ENCODE data around the gene OVCA2. TPM values are rescaled to one million over a fixed set of nuclear protein-coding genes. Genes with fewer than 3 reads are reported as not detected.

The OVCA2 gene
- total RNA-seq, 1 experiment from 2014 or later: 35.4 TPM

DNA sequence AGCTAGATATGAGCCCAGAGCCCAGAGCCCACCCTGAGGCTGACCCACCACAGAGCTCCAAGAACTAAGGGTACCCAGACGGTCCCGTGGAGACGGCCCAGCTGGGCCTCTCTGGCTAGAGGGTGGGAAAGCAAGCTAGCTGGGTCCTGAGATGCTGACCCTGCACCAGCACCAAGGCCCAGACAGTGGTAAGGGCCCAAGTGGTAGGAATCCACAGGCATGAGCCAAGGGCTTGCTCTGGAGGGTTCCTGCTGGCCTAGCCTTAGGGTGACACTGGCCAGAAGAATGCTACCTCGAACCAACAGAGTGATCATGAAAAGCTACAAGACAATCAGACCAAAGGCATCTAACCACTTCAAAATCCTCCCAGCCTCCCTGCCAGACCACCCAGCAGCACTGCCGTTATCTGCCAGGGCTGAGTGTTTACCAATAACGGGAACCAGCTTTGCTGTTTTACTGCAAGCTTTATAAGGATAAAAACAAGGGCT, 26.3 kb downstream of the OVCA2 start:
- no peaks in the 10 kb centered on the region for H3K79me2 ChIP-seq (ENCODE audit: low read depth)
- H2AFZ ChIP-seq: no peak overlapping the region
- intact Hi-C loops (cut with micrococcal nuclease; ENCODE audit: unreplicated experiment): no loop called here
- H3K27ac ChIP-seq: no peak overlapping the region
- H3K36me3 ChIP-seq (ENCODE audit: low read depth): no peaks in the 10 kb centered on the region
- H3F3A ChIP-seq (ENCODE audit: insufficient read depth, low read depth): peaks cover 11% of the 10 kb centered on the region; the same call in 1 of the 2 replicates
- H3K27me3 ChIP-seq (ENCODE audit: insufficient read depth, low read depth): no peaks in the 10 kb centered on the region
- H3K9me2 ChIP-seq (ENCODE audit: insufficient read depth): no peaks in the 10 kb centered on the region
- H4K20me1 ChIP-seq (ENCODE audit: insufficient read depth): no peaks in the 10 kb centered on the region
- H3K4me3 ChIP-seq: no peak overlapping the region
- no peak overlapping the region for H3K4me2 ChIP-seq
- H3K4me1 ChIP-seq (replicated peaks; ENCODE audit: insufficient read depth): no peaks in the 10 kb centered on the region
- H3K9me3 ChIP-seq (ENCODE audit: insufficient read depth, low read depth): no peaks in the 10 kb centered on the region
- ChIA-PET POLR2A (ENCODE audit: unreplicated experiment) (no interaction called here), CTCF (interaction anchor here (0.5 kb wide), 1 partner anchor 949 kb away, joined by 4 read pairs; no protein-coding TSS in a partner anchor)
- BruUV-seq (replicated peaks): no TSS peak
- no peak for TF ChIP-seq EZH2 (IDR thresholded peaks at IDR 0.05; ENCODE audit: low read depth)
- TF ChIP-seq CTCF (conservative IDR thresholded peaks at IDR 0.05): no peak
- DNase-seq: no peak

- H3F3A ChIP-seq (ENCODE audit: insufficient read depth, low read depth): peaks cover 13% of the 10 kb centered on the region; the same call in 1 of the 2 replicates
- no peaks in the 10 kb centered on the region for H3K36me3 ChIP-seq (ENCODE audit: low read depth)
- no peak for TF ChIP-seq CTCF (conservative IDR thresholded peaks at IDR 0.05)
- no peak for TF ChIP-seq EZH2 (IDR thresholded peaks at IDR 0.05; ENCODE audit: low read depth)
- H3K9me2 ChIP-seq (ENCODE audit: insufficient read depth): no peaks in the 10 kb centered on the region
- no peaks in the 10 kb centered on the region for H3K9me3 ChIP-seq (ENCODE audit: insufficient read depth, low read depth)
- H3K27me3 ChIP-seq (ENCODE audit: insufficient read depth, low read depth): no peaks in the 10 kb centered on the region
- no peak overlapping the region for H3K27ac ChIP-seq
- no peak overlapping the region for H3K4me3 ChIP-seq
- H2AFZ ChIP-seq: no peak overlapping the region
- ChIA-PET CTCF (interaction anchor here (0.5 kb wide), 1 partner anchor 949 kb away, joined by 4 read pairs; no protein-coding TSS in a partner anchor), POLR2A (ENCODE audit: unreplicated experiment) (no interaction called here)
- no peaks in the 10 kb centered on the region for H3K79me2 ChIP-seq (ENCODE audit: low read depth)
- no peaks in the 10 kb centered on the region for H4K20me1 ChIP-seq (ENCODE audit: insufficient read depth)
- no peaks in the 10 kb centered on the region for H3K4me1 ChIP-seq (replicated peaks; ENCODE audit: insufficient read depth)
- DNase-seq: no peak
- H3K4me2 ChIP-seq: no peak overlapping the region
- BruUV-seq (replicated peaks): no TSS peak
- intact Hi-C loops (cut with micrococcal nuclease; ENCODE audit: unreplicated experiment): no loop called here
Observed at GRCh38 chr17:2068519-2069051, 26.8 kb downstream of the OVCA2 start.

DNA sequence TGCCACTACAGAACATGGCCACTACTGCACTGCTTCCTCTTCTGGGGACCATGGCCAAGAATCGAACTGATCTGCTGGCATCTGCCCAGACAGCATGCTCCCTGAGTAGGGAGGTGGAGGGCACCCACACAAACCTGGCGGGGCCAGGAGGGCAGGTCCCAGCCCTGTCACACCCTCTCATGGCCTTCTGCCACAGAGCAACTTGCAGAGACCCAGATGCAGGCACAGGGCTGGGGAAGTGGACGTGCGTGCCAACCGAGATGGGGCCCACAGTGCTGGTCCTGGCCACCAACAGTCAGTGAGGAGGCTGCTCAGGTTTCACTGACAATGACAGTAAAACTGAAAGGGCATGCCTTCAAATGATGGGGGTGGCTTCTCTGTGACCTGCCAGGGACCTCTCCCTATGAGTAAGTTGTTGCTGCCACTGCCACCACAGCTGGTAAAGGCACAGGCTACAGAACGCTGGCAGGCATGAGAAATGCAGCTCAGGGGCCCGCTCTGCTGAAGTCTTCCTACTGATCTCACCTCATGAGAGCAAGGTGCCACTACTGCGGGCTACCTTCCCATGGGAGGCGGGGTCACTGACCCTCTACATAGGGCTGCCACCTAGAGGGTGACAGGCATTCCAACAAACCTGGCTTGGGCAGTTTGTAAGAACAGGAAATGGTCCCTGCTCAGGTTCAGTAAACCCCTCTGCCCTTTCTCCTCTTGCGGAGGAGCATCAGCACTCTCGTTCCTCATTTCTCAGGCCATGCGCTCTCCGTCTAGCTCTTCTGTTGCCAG, 28.6 kb downstream of the OVCA2 start:
- DNase-seq: peak in 1 of 2 experiments; percentile 71
- no peak overlapping the region for H3K4me3 ChIP-seq
- no peaks in the 10 kb centered on the region for H3K36me3 ChIP-seq (ENCODE audit: low read depth)
- H3K9me2 ChIP-seq (ENCODE audit: insufficient read depth): no peaks in the 10 kb centered on the region
- no TSS peak for BruUV-seq (replicated peaks)
- TF ChIP-seq CTCF (conservative IDR thresholded peaks at IDR 0.05) (no peak), EZH2 (IDR thresholded peaks at IDR 0.05; ENCODE audit: low read depth) (no peak)
- H3K9me3 ChIP-seq (ENCODE audit: insufficient read depth, low read depth): no peaks in the 10 kb centered on the region
- ChIA-PET CTCF (no interaction called here), POLR2A (ENCODE audit: unreplicated experiment) (no interaction called here)
- peaks cover 2% of the 10 kb centered on the region; the same call in 1 of the 2 replicates for H3K4me1 ChIP-seq (replicated peaks; ENCODE audit: insufficient read depth)
- no peaks in the 10 kb centered on the region for H3K79me2 ChIP-seq (ENCODE audit: low read depth)
- H4K20me1 ChIP-seq (ENCODE audit: insufficient read depth): no peaks in the 10 kb centered on the region
- no peaks in the 10 kb centered on the region for H3K27me3 ChIP-seq (ENCODE audit: insufficient read depth, low read depth)
- no peak overlapping the region for H3K4me2 ChIP-seq
- H3F3A ChIP-seq (ENCODE audit: insufficient read depth, low read depth): peaks cover 9% of the 10 kb centered on the region; the same call in 1 of the 2 replicates
- H3K27ac ChIP-seq: no peak overlapping the region
- intact Hi-C loops (cut with micrococcal nuclease; ENCODE audit: unreplicated experiment): loop anchor here (2.0 kb wide), 1 partner anchor 14 kb away; no protein-coding TSS in a partner anchor
- no peak overlapping the region for H2AFZ ChIP-seq

Measured in PC-9 (cell line).